HepG2 (cell line): Measurements from ENCODE around the gene CUL7. TPM values are rescaled to one million over a fixed set of nuclear protein-coding genes. Genes with fewer than 3 reads are reported as not detected.

Source experiments
- AKAP8 ChIP-seq: sonication (generic); formaldehyde crosslinking; IDR thresholded peaks from 2 replicates; pipeline ENCODE4 v1.5.1; 2020; ENCODE audit warnings: mild to moderate bottlenecking, missing genetic modification reagents
- BRCA1 ChIP-seq: sonication (generic); formaldehyde crosslinking; IDR thresholded peaks from 2 replicates; pipeline ENCODE4 v1.4.0; 2020; ENCODE audit warnings: missing genetic modification reagents
- DMAP1 ChIP-seq: IDR thresholded peaks from 2 replicates; pipeline ENCODE4 v1.6.1; 2016
- JARID2 ChIP-seq: sonication (generic); formaldehyde crosslinking; IDR thresholded peaks from 2 replicates; pipeline ENCODE4 v1.8.1; 2023; ENCODE audit warnings: missing genetic modification reagents, inconsistent platforms; ENCODE audit not compliant: insufficient replicate concordance
- KDM6A ChIP-seq: IDR thresholded peaks from 2 replicates; pipeline ENCODE4 v1.6.1; 2016; ENCODE audit warnings: low read depth
- KLF12 ChIP-seq: sonication (generic); formaldehyde crosslinking; IDR thresholded peaks from 2 replicates; pipeline ENCODE4 v1.4.0; 2020; ENCODE audit warnings: missing genetic modification reagents, borderline replicate concordance
- MBD4 ChIP-seq: IDR thresholded peaks from 2 replicates; pipeline ENCODE4 v1.6.1; 2012; ENCODE audit warnings: low read length, inconsistent platforms, borderline replicate concordance
- MBNL3 ChIP-seq: fragments of 250-450 bp; sonication (Bioruptor Pico); conservative IDR thresholded peaks from 2 replicates; pipeline ENCODE4 v1.8.0; 2022; ENCODE audit warnings: mild to moderate bottlenecking, inconsistent platforms
- PITX1 ChIP-seq: sonication (generic); formaldehyde crosslinking; IDR thresholded peaks from 2 replicates; pipeline ENCODE4 v1.5.1; 2020; ENCODE audit warnings: mild to moderate bottlenecking, missing genetic modification reagents
- PPARG ChIP-seq: conservative IDR thresholded peaks from 2 replicates; pipeline ENCODE4 v1.6.1; 2016; ENCODE audit warnings: missing biosample characterization, missing genetic modification reagents
- PRPF4 ChIP-seq: fragments of 200-400 bp; formaldehyde crosslinking; IDR thresholded peaks from 2 replicates; pipeline ENCODE4 v1.6.1; 2016; ENCODE audit warnings: low read length, low read depth; ENCODE audit not compliant: poor library complexity, severe bottlenecking
- RARA ChIP-seq: IDR thresholded peaks from 2 replicates; pipeline ENCODE4 v1.6.1; 2016; ENCODE audit warnings: missing genetic modification reagents, missing compliant biosample characterization
- SP4 ChIP-seq: sonication (generic); formaldehyde crosslinking; IDR thresholded peaks from 2 replicates; pipeline ENCODE4 v1.8.1; 2023; ENCODE audit warnings: mild to moderate bottlenecking, missing genetic modification reagents
- XRCC5 ChIP-seq: fragments of 200-400 bp; formaldehyde crosslinking; optimal IDR thresholded peaks from 2 replicates; pipeline ENCODE3; 2017; ENCODE audit warnings: mild to moderate bottlenecking, low read length
- ZBTB20 ChIP-seq: sonication (generic); formaldehyde crosslinking; IDR thresholded peaks from 2 replicates; pipeline ENCODE4 v1.8.1; 2023; ENCODE audit warnings: missing genetic modification reagents, low read depth, mild to moderate bottlenecking, borderline replicate concordance
- ZBTB21 ChIP-seq: sonication (generic); formaldehyde crosslinking; IDR thresholded peaks from 2 replicates; pipeline ENCODE4 v1.4.0; 2020; ENCODE audit warnings: missing genetic modification reagents
- ZBTB38 ChIP-seq: sonication (generic); formaldehyde crosslinking; IDR thresholded peaks from 2 replicates; pipeline ENCODE4 v1.5.1; 2020; ENCODE audit warnings: mild to moderate bottlenecking, missing genetic modification reagents
- ZNF180 ChIP-seq: sonication (generic); formaldehyde crosslinking; IDR thresholded peaks from 2 replicates; pipeline ENCODE4 v1.4.0; 2020; ENCODE audit warnings: low read depth, missing genetic modification reagents, borderline replicate concordance
- ZNF260 ChIP-seq: sonication (generic); formaldehyde crosslinking; IDR thresholded peaks from 2 replicates; pipeline ENCODE4 v1.4.0; 2020; ENCODE audit warnings: missing genetic modification reagents, low read depth, mild to moderate bottlenecking, borderline replicate concordance
- ZNF326 ChIP-seq: sonication (generic); formaldehyde crosslinking; IDR thresholded peaks from 2 replicates; pipeline ENCODE4 v1.4.0; 2020; ENCODE audit warnings: missing genetic modification reagents, borderline replicate concordance
- ZNF558 ChIP-seq: sonication (generic); formaldehyde crosslinking; IDR thresholded peaks from 2 replicates; pipeline ENCODE4 v1.9.0; 2022; ENCODE audit warnings: mild to moderate bottlenecking, missing genetic modification reagents, borderline replicate concordance
- ZNF570 ChIP-seq: sonication (generic); formaldehyde crosslinking; IDR thresholded peaks from 2 replicates; pipeline ENCODE4 v1.4.0; 2020; ENCODE audit warnings: mild to moderate bottlenecking, missing genetic modification reagents, borderline replicate concordance
- ZNF644 ChIP-seq: IDR thresholded peaks from 2 replicates; pipeline ENCODE4 v1.6.1; 2016; ENCODE audit warnings: low read depth
- ZSCAN12 ChIP-seq: sonication (generic); formaldehyde crosslinking; IDR thresholded peaks from 2 replicates; pipeline ENCODE4 v1.9.0; 2021; ENCODE audit warnings: mild to moderate bottlenecking, missing genetic modification reagents
- polyA plus RNA-seq, 8 experiments: library from polyadenylated mRNA; depleted of rRNA in 3 of 8; stranded (reverse) in 7 of 8; unstranded in 1 of 8; fragments of >200 nt; fragmentation: Illumina TruSeq in 4 of 8; extraction: Trizol in 4 of 8; gene quantifications; 2 replicates each; pipeline versions ENCODE4 v1.2.1 to v1.2.3, GENCODE V29; 2011 to 2016; ENCODE audit warnings: low read depth in 4 of 8, missing spikeins in 1 of 8, mixed read lengths in 1 of 8; ENCODE audit not compliant: insufficient read depth in 1 of 8
- total RNA-seq, 5 experiments: library from RNA; depleted of rRNA; stranded (reverse); fragments of >200 nt; fragmentation: Illumina TruSeq; extraction: Trizol; gene quantifications; 2 replicates each; pipeline ENCODE4 v1.2.3, GENCODE V29; 2016; ENCODE audit warnings: low read depth in 1 of 5
- TF ChIP-seq, protein P1 (sequence below): sonication (generic); formaldehyde crosslinking; IDR thresholded peaks from 2 replicates; pipeline ENCODE4 v1.4.0; 2020; ENCODE audit warnings: mild to moderate bottlenecking, low read depth, missing genetic modification reagents
- TF ChIP-seq, protein P2 (sequence below): sonication (generic); formaldehyde crosslinking; IDR thresholded peaks from 2 replicates; pipeline ENCODE4 v1.8.1; 2023; ENCODE audit warnings: mild to moderate bottlenecking, missing genetic modification reagents, borderline replicate concordance
- TF ChIP-seq, protein P3 (sequence below): sonication (generic); formaldehyde crosslinking; IDR thresholded peaks from 2 replicates; pipeline ENCODE4 v1.5.1; 2020; ENCODE audit warnings: missing genetic modification reagents, mild to moderate bottlenecking, borderline replicate concordance
- TF ChIP-seq, protein P4 (sequence below): IDR thresholded peaks from 2 replicates; pipeline ENCODE4 v1.6.1; 2016; ENCODE audit warnings: missing genetic modification reagents, missing compliant biosample characterization

CUL7 gene
- total and polyA plus RNA-seq, 2 of the 13 experiments (the other 11 are each of a cell fraction or from before 2014, with no cell fraction given): 32.0 to 60.7 TPM

DNA sequence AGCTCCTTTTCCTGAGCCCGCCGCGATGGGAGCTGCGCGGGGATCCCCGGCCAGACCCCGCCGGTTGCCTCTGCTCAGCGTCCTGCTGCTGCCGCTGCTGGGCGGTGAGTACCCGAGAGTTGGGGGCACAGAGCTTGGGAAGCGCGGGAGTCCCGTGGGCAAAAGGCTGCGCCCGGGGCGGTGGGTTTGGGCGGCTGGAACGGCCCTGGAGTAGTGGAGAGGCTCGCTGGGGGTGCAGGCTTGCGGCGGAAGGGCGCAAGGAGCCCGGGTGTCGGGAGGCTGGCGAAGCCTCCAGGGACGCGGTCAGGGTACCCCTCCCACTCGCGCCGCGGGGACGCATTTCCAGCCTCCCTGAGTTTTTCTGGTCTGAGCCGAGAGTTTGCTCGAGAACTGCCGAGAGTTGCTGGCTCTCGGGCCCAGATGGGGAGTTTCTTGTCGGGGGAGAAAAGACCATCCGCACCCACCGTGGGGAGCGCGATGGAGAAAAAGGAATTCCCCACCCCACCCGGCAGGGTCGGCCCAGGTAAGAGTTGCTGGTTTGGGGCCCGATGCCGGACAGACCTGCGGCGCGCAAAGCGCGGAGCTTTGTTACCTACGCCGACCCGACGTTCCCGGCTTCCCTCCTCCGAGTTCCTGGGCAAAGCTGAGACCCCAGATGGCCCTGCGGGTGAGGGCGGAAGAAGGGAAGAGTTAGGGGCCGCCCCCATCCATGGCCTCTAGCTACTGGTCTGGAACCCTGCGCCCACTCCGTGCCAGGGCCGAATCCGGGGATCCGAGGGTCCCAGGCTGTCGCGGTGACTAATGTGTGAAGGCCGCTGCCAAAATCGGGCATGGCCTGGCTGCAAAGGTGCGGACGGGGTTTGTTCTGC lies 23.0 kb upstream of the CUL7 start (continued):
- TF ChIP-seq RARA (CRISPR knock-in tag) (no peak), KDM6A (CRISPR knock-in tag) (no peak), SP4 (CRISPR knock-in tag) (no peak), BRCA1 (CRISPR knock-in tag) (peak; percentile 53; the same call in 1 of the 2 replicates), MBD4 (no peak), ZBTB21 (CRISPR knock-in tag) (no peak), KLF12 (CRISPR knock-in tag) (no peak), AKAP8 (peak; percentile 37; the same call in 1 of the 2 replicates), ZNF570 (CRISPR knock-in tag) (peak; percentile 28; the same call in 1 of the 2 replicates), ZBTB20 (CRISPR knock-in tag) (no peak), PRPF4 (no peak), JARID2 (CRISPR knock-in tag) (peak; percentile 34), ZNF260 (CRISPR knock-in tag) (no peak), ZNF558 (CRISPR knock-in tag) (no peak), ZNF180 (no peak), XRCC5 (peak; percentile 57), ZNF644 (no peak), MBNL3 (no peak), PITX1 (CRISPR knock-in tag) (no peak), ZBTB38 (CRISPR knock-in tag) (no peak), DMAP1 (CRISPR knock-in tag) (no peak; the same call in 1 of the 2 replicates), PPARG (no peak), ZNF326 (CRISPR knock-in tag) (no peak), ZSCAN12 (CRISPR knock-in tag) (no peak)
- TF ChIP-seq, protein P1, sequence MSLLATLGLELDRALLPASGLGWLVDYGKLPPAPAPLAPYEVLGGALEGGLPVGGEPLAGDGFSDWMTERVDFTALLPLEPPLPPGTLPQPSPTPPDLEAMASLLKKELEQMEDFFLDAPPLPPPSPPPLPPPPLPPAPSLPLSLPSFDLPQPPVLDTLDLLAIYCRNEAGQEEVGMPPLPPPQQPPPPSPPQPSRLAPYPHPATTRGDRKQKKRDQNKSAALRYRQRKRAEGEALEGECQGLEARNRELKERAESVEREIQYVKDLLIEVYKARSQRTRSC: no peak; the same call in 1 of the 2 replicates
- TF ChIP-seq, protein P2, sequence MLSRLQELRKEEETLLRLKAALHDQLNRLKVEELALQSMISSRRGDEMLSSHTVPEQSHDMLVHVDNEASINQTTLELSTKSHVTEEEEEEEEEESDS (CRISPR knock-in tag): no peak; the same call in 1 of the 2 replicates
- TF ChIP-seq, protein P3, sequence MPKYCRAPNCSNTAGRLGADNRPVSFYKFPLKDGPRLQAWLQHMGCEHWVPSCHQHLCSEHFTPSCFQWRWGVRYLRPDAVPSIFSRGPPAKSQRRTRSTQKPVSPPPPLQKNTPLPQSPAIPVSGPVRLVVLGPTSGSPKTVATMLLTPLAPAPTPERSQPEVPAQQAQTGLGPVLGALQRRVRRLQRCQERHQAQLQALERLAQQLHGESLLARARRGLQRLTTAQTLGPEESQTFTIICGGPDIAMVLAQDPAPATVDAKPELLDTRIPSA (CRISPR knock-in tag): no peak
- TF ChIP-seq, protein P4, sequence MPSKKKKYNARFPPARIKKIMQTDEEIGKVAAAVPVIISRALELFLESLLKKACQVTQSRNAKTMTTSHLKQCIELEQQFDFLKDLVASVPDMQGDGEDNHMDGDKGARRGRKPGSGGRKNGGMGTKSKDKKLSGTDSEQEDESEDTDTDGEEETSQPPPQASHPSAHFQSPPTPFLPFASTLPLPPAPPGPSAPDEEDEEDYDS (CRISPR knock-in tag): no peak
